ENCODE data around the gene SAG.

SAG gene

GRCh38 chr2:233307565-233307964, at the start of gene SAG:
TSS of gene SAG (plus strand) at chr2:233307816. CDS start at chr2:233309190, 1,374 bp downstream.
- DNase-seq (ENCODE audit: low read depth, low spot score) = no peak

GRCh38 chr2:233258211-233258610, 49.4 kb upstream of the SAG start:
- no peak for DNase-seq (ENCODE audit: low read depth, low spot score)

- DNase-seq (ENCODE audit: low read depth, low spot score) = no peak
Observed at GRCh38 chr2:233259730-233260129, 47.9 kb upstream of the SAG start.

GRCh38 chr2:233260661-233261060, 47.0 kb upstream of the SAG start:
- DNase-seq (ENCODE audit: low read depth, low spot score) = no peak

- no peak for DNase-seq (ENCODE audit: low read depth, low spot score)
Observed at GRCh38 chr2:233261819-233262555, 45.6 kb upstream of the SAG start.

GRCh38 chr2:233262562-233262961, 45.1 kb upstream of the SAG start:
- no peak for DNase-seq (ENCODE audit: low read depth, low spot score)

GRCh38 chr2:233263045-233263570, 44.5 kb upstream of the SAG start:
- no peak for DNase-seq (ENCODE audit: low read depth, low spot score)

- DNase-seq (ENCODE audit: low read depth, low spot score) = no peak
Observed at GRCh38 chr2:233264667-233265066, 42.9 kb upstream of the SAG start.

GRCh38 chr2:233265899-233266431, 41.7 kb upstream of the SAG start:
- DNase-seq (ENCODE audit: low read depth, low spot score) = no peak

- DNase-seq (ENCODE audit: low read depth, low spot score) = no peak
Observed at GRCh38 chr2:233266481-233266880, 41.1 kb upstream of the SAG start.

GRCh38 chr2:233267516-233268245, 39.9 kb upstream of the SAG start:
- DNase-seq (ENCODE audit: low read depth, low spot score) = no peak

- DNase-seq (ENCODE audit: low read depth, low spot score) = no peak
Observed at GRCh38 chr2:233270366-233270765, 37.2 kb upstream of the SAG start.

- no peak for DNase-seq (ENCODE audit: low read depth, low spot score)
Observed at GRCh38 chr2:233270951-233271350, 36.7 kb upstream of the SAG start.

- DNase-seq (ENCODE audit: low read depth, low spot score) = no peak
Observed at GRCh38 chr2:233271693-233272092, 35.9 kb upstream of the SAG start.

GRCh38 chr2:233273120-233273519, 34.5 kb upstream of the SAG start:
- DNase-seq (ENCODE audit: low read depth, low spot score) = no peak

- no peak for DNase-seq (ENCODE audit: low read depth, low spot score)
Observed at GRCh38 chr2:233275223-233275622, 32.4 kb upstream of the SAG start.

- no peak for DNase-seq (ENCODE audit: low read depth, low spot score)
Observed at GRCh38 chr2:233278921-233279320, 28.7 kb upstream of the SAG start.

- no peak for DNase-seq (ENCODE audit: low read depth, low spot score)
Observed at GRCh38 chr2:233280114-233280693, 27.4 kb upstream of the SAG start.

- DNase-seq (ENCODE audit: low read depth, low spot score) = no peak
Observed at GRCh38 chr2:233281553-233281952, 26.1 kb upstream of the SAG start.

GRCh38 chr2:233281992-233282603, 25.5 kb upstream of the SAG start:
- DNase-seq (ENCODE audit: low read depth, low spot score) = no peak

GRCh38 chr2:233285921-233286320, 21.7 kb upstream of the SAG start:
- DNase-seq (ENCODE audit: low read depth, low spot score) = no peak

GRCh38 chr2:233287871-233288270, 19.7 kb upstream of the SAG start:
- DNase-seq (ENCODE audit: low read depth, low spot score) = no peak
